CD8-positive, alpha-beta memory T cell (primary cell): ENCODE measurements around the gene GNMT. TPM values are rescaled to one million over a fixed set of nuclear protein-coding genes. Genes with fewer than 3 reads are reported as not detected.
A peak's percentile ranks its signal among the peaks of the same experiment; 100 is the strongest.

Experiments used
- CTCF ChIA-PET: fragments of 350-600 bp; sonication (Branson Sonifier 250); formaldehyde crosslinking; loops from one replicate; lab custom pipeline; 2021; ENCODE audit warnings: antibody characterized with exemption; lab: Charles Lee
- POLR2A ChIA-PET: fragments of 350-600 bp; sonication (Branson Sonifier 250); formaldehyde crosslinking; loops from one replicate; lab custom pipeline; 2021; ENCODE audit warnings: antibody characterized with exemption; lab: Charles Lee
- DNase-seq, 5 donors: peaks; one replicate each; pipeline versions ENCODE4 v3.0.0 to v3.0.0-alpha.2; 2020 to 2022; ENCODE audit warnings: mixed read lengths in 1 of 5
- H3K27ac ChIP-seq: one replicate; pipeline ENCODE4 v1.7.0; 2013; ENCODE audit warnings: low read depth, mild to moderate bottlenecking, low read length, moderate library complexity
- H3K27me3 ChIP-seq: 2 replicates; pipeline ENCODE4 v1.7.0; 2013; ENCODE audit warnings: low read length, mild to moderate bottlenecking; ENCODE audit not compliant: insufficient read depth, poor library complexity, severe bottlenecking
- H3K36me3 ChIP-seq: 2 replicates; pipeline ENCODE4 v1.7.0; 2013; ENCODE audit warnings: mild to moderate bottlenecking, low read length, moderate library complexity; ENCODE audit not compliant: insufficient read depth
- H3K4me1 ChIP-seq: 2 replicates; pipeline ENCODE4 v1.7.0; 2013; ENCODE audit warnings: mild to moderate bottlenecking, low read length, moderate library complexity; ENCODE audit not compliant: insufficient read depth
- H3K4me3 ChIP-seq: 2 replicates; pipeline ENCODE4 v1.7.0; 2013; ENCODE audit warnings: mild to moderate bottlenecking, low read length
- H3K9me3 ChIP-seq: 2 replicates; pipeline ENCODE4 v1.7.0; 2013; ENCODE audit warnings: mild to moderate bottlenecking, low read length
- H3K27ac Mint-ChIP-seq, 8 donors: one replicate each; pipeline ENCODE4 v1.8.0; 2020 to 2021; ENCODE audit warnings: mixed read lengths in 8 of 8, mild to moderate bottlenecking in 6 of 8, inconsistent platforms in 3 of 8, moderate library complexity in 3 of 8
- H3K27me3 Mint-ChIP-seq, 2 donors: one replicate each; pipeline ENCODE4 v1.8.0; 2020 to 2021; ENCODE audit warnings: mixed read lengths in 2 of 2, mild to moderate bottlenecking in 1 of 2, moderate library complexity in 1 of 2
- H3K36me3 Mint-ChIP-seq, 3 donors: one replicate each; pipeline ENCODE4 v1.8.0; 2020 to 2021; ENCODE audit warnings: mixed read lengths in 3 of 3, inconsistent platforms in 1 of 3, mild to moderate bottlenecking in 1 of 3
- H3K4me1 Mint-ChIP-seq, 3 donors: one replicate each; pipeline ENCODE4 v1.8.0; 2020 to 2021; ENCODE audit warnings: mixed read lengths in 3 of 3, inconsistent platforms in 1 of 3, mild to moderate bottlenecking in 1 of 3
- H3K4me3 Mint-ChIP-seq, 7 donors: one replicate each; pipeline ENCODE4 v1.8.0; 2020 to 2021; ENCODE audit warnings: mixed read lengths in 7 of 7, mild to moderate bottlenecking in 6 of 7, moderate library complexity in 4 of 7, inconsistent platforms in 2 of 7
- H3K9me3 Mint-ChIP-seq, 5 donors: one replicate each; pipeline ENCODE4 v1.8.0; 2020 to 2022; ENCODE audit warnings: mixed read lengths in 5 of 5, mild to moderate bottlenecking in 3 of 5, moderate library complexity in 2 of 5, inconsistent platforms in 1 of 5
- polyA plus RNA-seq: library from polyadenylated mRNA; unstranded; fragments of 300-500 nt; fragmentation: Illumina TruSeq; gene quantifications from one replicate; pipeline ENCODE4 v1.2.3, GENCODE V29; 2021
- total RNA-seq, 2 experiments: library from RNA; stranded (reverse); gene quantifications; one replicate each; pipeline ENCODE4 v1.2.3, GENCODE V29; 2021

The GNMT gene
- total and polyA plus RNA-seq, 3 experiments from 2014 or later, result 0.39 to 0.51 TPM; not detected in 1

- DNase-seq, result no peak
- Mint-ChIP-seq H3K36me3 (peaks cover 0 to 14% (median 2%) of the 10 kb centered on the region in 3 donors), H3K27me3 (peaks cover 0 to 2% of the 10 kb centered on the region in 2 donors), H3K4me1 (peaks cover 13 to 14% (median 14%) of the 10 kb centered on the region in 3 donors), H3K4me3 (no peak overlapping the region), H3K9me3 (no peaks in the 10 kb centered on the region), H3K27ac (peak overlapping the region in 4 of 8 donors; percentile 33 to 88 (median 51))
- POLR2A ChIA-PET, result no interaction called here
- H3K27ac ChIP-seq, result no peak overlapping the region
- no peaks in the 10 kb centered on the region for H3K9me3 ChIP-seq
- H3K4me1 ChIP-seq, result peaks cover 11% of the 10 kb centered on the region
- H3K36me3 ChIP-seq, result no peaks in the 10 kb centered on the region
- H3K27me3 ChIP-seq, result no peaks in the 10 kb centered on the region
- CTCF ChIA-PET, result interaction anchor here (0.9 kb wide), 1 partner anchor 219 kb away, joined by 4 read pairs; no protein-coding TSS in a partner anchor
- H3K4me3 ChIP-seq, result no peak overlapping the region
These were observed 35.2 kb upstream of the GNMT start for GRCh38 chr6:42925248-42925857.

GRCh38 chr6:42928986-42929820 is 31.4 kb upstream of the GNMT start, which contains the start of gene CNPY3:
TSS of gene CNPY3 (plus strand) at chr6:42929480. CDS start at chr6:42929571, 91 bp downstream.
- Mint-ChIP-seq H3K4me1 (peaks cover 46 to 51% (median 50%) of the 10 kb centered on the region in 3 donors), H3K9me3 (no peaks in the 10 kb centered on the region), H3K4me3 (peak within 1 kb of the TSS; percentile 97 to 100 (median 99)), H3K27me3 (peaks cover 0 to 2% of the 10 kb centered on the region in 2 donors), H3K36me3 (peaks cover 0 to 41% (median 5%) of the 10 kb centered on the region in 3 donors), H3K27ac (peak within 1 kb of the TSS; percentile 97 to 100 (median 99))
- peak; percentile 90 to 97 (median 95) for DNase-seq
- Histone ChIP-seq H3K27me3 (no peaks in the 10 kb centered on the region), H3K36me3 (peaks cover 1% of the 10 kb centered on the region), H3K27ac (peak within 1 kb of the TSS; percentile 91), H3K9me3 (no peaks in the 10 kb centered on the region), H3K4me3 (peak within 1 kb of the TSS; percentile 78), H3K4me1 (peaks cover 45% of the 10 kb centered on the region)
- ChIA-PET POLR2A (interaction anchor here (0.5 to 2.9 kb wide), 32 partner anchors 14 to 1142 kb away, joined by 3 to 50 read pairs (median 6); partner anchors contain the start of genes BICRAL, CUL7, DNPH1 and KLC4), CTCF (interaction anchor here (0.6 to 3.6 kb wide), 15 partner anchors 8 to 440 kb away, joined by 3 to 21 read pairs (median 3); partner anchors contain the start of genes KLHDC3, PEX6, PPP2R5D and PTCRA)

DNA sequence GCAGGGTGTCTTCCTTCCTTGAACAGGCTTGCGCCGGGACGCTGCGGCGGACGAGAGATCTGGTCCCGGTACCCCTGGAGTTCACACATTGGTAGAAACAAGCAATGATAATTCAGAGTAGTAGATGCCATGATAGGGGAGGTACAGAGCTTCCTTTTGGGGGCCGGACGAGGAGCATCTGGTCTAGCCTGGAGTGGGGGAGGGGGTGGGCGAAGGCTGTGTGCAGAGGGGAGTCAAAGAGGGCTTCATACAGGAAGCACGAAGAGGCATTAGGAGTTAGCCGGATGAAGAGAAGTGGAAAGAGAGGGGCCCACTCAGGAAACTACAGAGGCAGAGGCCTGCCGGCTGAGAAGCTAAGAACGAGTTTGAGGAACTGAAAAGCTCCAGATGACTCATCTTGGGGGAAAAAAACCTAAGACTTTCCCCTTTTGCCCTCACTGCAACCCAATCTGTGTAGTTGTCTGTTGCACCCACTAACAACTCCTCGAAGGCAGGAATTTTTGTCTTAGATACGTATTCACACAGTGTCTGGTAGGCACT is 30.7 kb upstream of the GNMT start:
- Mint-ChIP-seq H3K36me3 (peaks cover 0 to 47% (median 5%) of the 10 kb centered on the region in 3 donors), H3K27me3 (peaks cover 0 to 2% of the 10 kb centered on the region in 2 donors), H3K4me1 (peaks cover 48 to 56% (median 52%) of the 10 kb centered on the region in 3 donors), H3K27ac (peak overlapping the region; percentile 97 to 100 (median 99)), H3K9me3 (no peaks in the 10 kb centered on the region), H3K4me3 (peak overlapping the region; percentile 97 to 100 (median 99))
- CTCF ChIA-PET, result interaction anchor here (0.6 to 3.6 kb wide), 12 partner anchors 14 to 299 kb away, joined by 3 to 21 read pairs (median 4); partner anchors contain the start of genes DNPH1, PEX6, PPP2R5D and PTCRA
- Histone ChIP-seq H3K27me3 (no peaks in the 10 kb centered on the region), H3K4me3 (peak overlapping the region; percentile 78), H3K9me3 (no peaks in the 10 kb centered on the region), H3K4me1 (peaks cover 45% of the 10 kb centered on the region), H3K27ac (peak overlapping the region; percentile 91), H3K36me3 (peaks cover 7% of the 10 kb centered on the region)
- POLR2A ChIA-PET, result interaction anchor here (0.6 to 2.9 kb wide), 30 partner anchors 15 to 1142 kb away, joined by 3 to 50 read pairs (median 6); partner anchors contain the start of genes BICRAL, CUL7, DNPH1 and KLC4
- DNase-seq, result peak in 3 of 5 donors; percentile 40 to 64 (median 46)

- ChIA-PET CTCF (no interaction called here), POLR2A (no interaction called here)
- no peaks in the 10 kb centered on the region for H3K9me3 ChIP-seq
- no peaks in the 10 kb centered on the region for H3K27me3 ChIP-seq
- Mint-ChIP-seq H3K4me3 (peak overlapping the region; percentile 55 to 84 (median 72)), H3K36me3 (peaks cover 4 to 71% (median 15%) of the 10 kb centered on the region in 3 donors), H3K4me1 (peaks cover 55 to 72% (median 68%) of the 10 kb centered on the region in 3 donors), H3K9me3 (no peaks in the 10 kb centered on the region), H3K27me3 (peaks cover 0 to 2% of the 10 kb centered on the region in 2 donors), H3K27ac (peak overlapping the region; percentile 84 to 98 (median 94))
- H3K27ac ChIP-seq, result no peak overlapping the region
- DNase-seq, result no peak
- H3K36me3 ChIP-seq, result peaks cover 28% of the 10 kb centered on the region
- peak overlapping the region; percentile 13 for H3K4me3 ChIP-seq
- peaks cover 45% of the 10 kb centered on the region for H3K4me1 ChIP-seq
These were observed 28.1 kb upstream of the GNMT start for GRCh38 chr6:42932412-42932811.

DNA sequence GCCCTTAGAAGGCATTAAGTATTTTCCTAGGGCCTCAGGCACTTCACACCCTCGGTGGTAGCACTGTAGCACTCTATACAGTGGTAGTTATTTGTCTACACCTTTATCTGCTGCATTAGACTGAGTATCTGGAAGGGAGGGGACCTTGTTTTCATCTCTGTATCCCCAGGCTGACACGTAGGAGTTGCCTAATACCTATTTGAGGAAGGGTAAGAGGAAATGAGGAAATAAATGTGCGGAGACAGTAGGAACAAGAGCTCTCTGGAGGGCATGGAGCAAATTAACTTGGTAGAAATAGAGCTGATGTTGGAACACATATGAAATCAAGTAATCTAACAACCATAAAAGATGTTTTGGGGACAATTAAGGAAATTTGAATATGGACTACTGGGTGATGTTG is 27.3 kb upstream of the GNMT start:
- Mint-ChIP-seq H3K36me3 (peaks cover 8 to 79% (median 19%) of the 10 kb centered on the region in 3 donors), H3K9me3 (no peaks in the 10 kb centered on the region), H3K4me3 (peak overlapping the region; percentile 47 to 84 (median 70)), H3K27me3 (peaks cover 0 to 2% of the 10 kb centered on the region in 2 donors), H3K27ac (peak overlapping the region in 7 of 8 donors; percentile 64 to 98 (median 94)), H3K4me1 (peaks cover 57 to 75% (median 72%) of the 10 kb centered on the region in 3 donors)
- Histone ChIP-seq H3K4me3 (no peak overlapping the region), H3K9me3 (no peaks in the 10 kb centered on the region), H3K4me1 (peaks cover 42% of the 10 kb centered on the region), H3K36me3 (peaks cover 35% of the 10 kb centered on the region), H3K27ac (no peak overlapping the region), H3K27me3 (no peaks in the 10 kb centered on the region)
- CTCF ChIA-PET, result no interaction called here
- POLR2A ChIA-PET, result interaction anchor here (0.6 kb wide), 1 partner anchor 34 kb away, joined by 3 read pairs; no protein-coding TSS in a partner anchor
- no peak for DNase-seq

- peak overlapping the region in 4 of 8 donors; percentile 33 to 77 (median 56) for H3K27ac Mint-ChIP-seq
These were observed 25.2 kb upstream of the GNMT start for GRCh38 chr6:42935322-42935721.

GRCh38 chr6:42936398-42936797 is 24.2 kb upstream of the GNMT start:
- H3K36me3 ChIP-seq, result peaks cover 43% of the 10 kb centered on the region
- peak overlapping the region in 3 of 8 donors; percentile 21 to 51 (median 40) for H3K27ac Mint-ChIP-seq
- H3K4me1 Mint-ChIP-seq, result peaks cover 37 to 54% (median 49%) of the 10 kb centered on the region in 3 donors
- H3K27me3 ChIP-seq, result no peaks in the 10 kb centered on the region
- peak overlapping the region in 1 of 7 donors; percentile 40 for H3K4me3 Mint-ChIP-seq
- H3K4me1 ChIP-seq, result peaks cover 24% of the 10 kb centered on the region
- CTCF ChIA-PET, result no interaction called here
- no peaks in the 10 kb centered on the region for H3K9me3 ChIP-seq
- H3K9me3 Mint-ChIP-seq, result no peaks in the 10 kb centered on the region
- H3K27me3 Mint-ChIP-seq, result no peaks in the 10 kb centered on the region
- H3K4me3 ChIP-seq, result no peak overlapping the region
- peaks cover 8 to 92% (median 18%) of the 10 kb centered on the region in 3 donors for H3K36me3 Mint-ChIP-seq
- POLR2A ChIA-PET, result no interaction called here
- H3K27ac ChIP-seq, result no peak overlapping the region
- DNase-seq, result no peak

More at GRCh38 chr6:42935322-42935721, 25.2 kb upstream of the GNMT start:
- H3K4me1 Mint-ChIP-seq, result peaks cover 45 to 65% (median 59%) of the 10 kb centered on the region in 3 donors
- no peak overlapping the region for H3K4me3 Mint-ChIP-seq
- H3K36me3 ChIP-seq, result peaks cover 43% of the 10 kb centered on the region
- no peaks in the 10 kb centered on the region for H3K9me3 ChIP-seq
- H3K27ac ChIP-seq, result no peak overlapping the region
- no peaks in the 10 kb centered on the region for H3K9me3 Mint-ChIP-seq
- peaks cover 8 to 86% (median 18%) of the 10 kb centered on the region in 3 donors for H3K36me3 Mint-ChIP-seq
- peaks cover 34% of the 10 kb centered on the region for H3K4me1 ChIP-seq
- no peaks in the 10 kb centered on the region for H3K27me3 ChIP-seq
- H3K27me3 Mint-ChIP-seq, result no peaks in the 10 kb centered on the region
- no peak overlapping the region for H3K4me3 ChIP-seq
- ChIA-PET POLR2A (no interaction called here), CTCF (interaction anchor here (0.6 kb wide), 1 partner anchor 42 kb away, joined by 3 read pairs; no protein-coding TSS in a partner anchor)
- no peak for DNase-seq
